IMR-90 (cell line): ENCODE results near the gene KRT39. TPM values are rescaled to one million over a fixed set of nuclear protein-coding genes. Genes with fewer than 3 reads are reported as not detected.

ENCODE experiments used
- BHLHE40 ChIP-seq: fragments of 150-350 bp; IDR thresholded peaks from 2 replicates; pipeline ENCODE4 v1.6.1; 2016; ENCODE audit warnings: mild to moderate bottlenecking, low read depth, low read length
- POLR2A ChIP-seq: IDR thresholded peaks from 2 replicates; pipeline ENCODE4 v1.6.1; 2012; ENCODE audit warnings: mild to moderate bottlenecking, low read depth, low read length
- microRNA-seq, 2 experiments: library from miRNA; stranded (forward) in 1 of 2; unstranded in 1 of 2; fragments of 10-50 nt in 1 of 2; fragments of <30 nt in 1 of 2; gene quantifications in 1 of 2; microRNA quantifications in 1 of 2; one replicate each; pipeline versions ENCODE3 to v1.1.0; 2013 to 2020; ENCODE audit not compliant: insufficient read depth in 1 of 2, insufficient read length in 1 of 2, unreplicated experiment in 1 of 2
- polyA plus RNA-seq, 3 experiments: library from polyadenylated mRNA; depleted of rRNA; stranded (reverse); fragments of >200 nt; gene quantifications; 2 replicates each; pipeline ENCODE4 v1.2.3, GENCODE V29; 2012; ENCODE audit warnings: low replicate concordance in 1 of 3
- small RNA-seq, 5 experiments: library from RNA; depleted of rRNA; stranded (forward); fragments of <200 nt; gene quantifications; one replicate each; pipeline ENCODE3, GENCODE V24; 2012
- total RNA-seq: library from RNA; depleted of rRNA; stranded (reverse); fragments of >200 nt; gene quantifications from 2 replicates; pipeline ENCODE4 v1.2.3, GENCODE V29; 2012; rRNA removed

The KRT39 gene
- total and polyA plus RNA-seq, 2 of the 4 experiments (the other 2 are of a cell fraction), result 0.15 TPM; not detected in 1

DNA sequence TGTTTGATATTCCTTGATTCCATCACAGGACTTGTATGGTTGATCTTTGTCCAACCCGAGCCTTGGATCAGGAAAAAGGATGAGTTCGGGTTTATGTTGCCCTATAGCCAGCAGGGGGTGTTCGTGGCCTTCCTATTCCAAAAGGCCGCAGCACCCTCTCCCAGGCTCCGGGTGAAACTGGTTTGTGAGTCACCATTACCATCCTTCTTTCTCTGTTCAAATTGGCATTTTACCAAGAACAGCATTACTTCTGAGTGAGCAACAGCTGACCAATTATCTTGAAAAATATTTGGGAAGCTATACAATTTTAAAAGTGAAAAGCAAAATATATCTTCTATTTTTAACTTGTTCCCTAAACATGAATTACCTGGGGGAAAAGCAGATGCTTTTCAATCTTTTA, 57.4 kb downstream of the KRT39 start (continued):
- TF ChIP-seq POLR2A (0 out of 2 replicates have a peak, but pooled peaks have one; percentile 53), BHLHE40 (no peak)

Small RNA genes within 50 kb of the gene (microRNA-seq; reads per million reads assigned to microRNA genes)
- gene KRTAP3-4P (ENCODE audit: insufficient read depth, insufficient read length), result not detected

Small RNA genes within 50 kb of the gene (small RNA-seq; reads per million reads assigned to genes)
- 0 reads per million in 5 experiments for gene KRTAP3-4P

Other genes starting within 250 kb of the KRT39 start
Only the 30 nearest of the 33 such genes appear.
- not detected in 2 replicates for gene KRT26, start 194.7 kb downstream of the KRT39 start, total RNA-seq
- not detected in 2 replicates for gene KRT26, start 194.7 kb downstream of the KRT39 start, polyA plus RNA-seq (2012; rRNA removed)
- gene KRT27, start 184.4 kb downstream of the KRT39 start, total RNA-seq, result not detected in 2 replicates
- gene KRT27, start 184.4 kb downstream of the KRT39 start, polyA plus RNA-seq (2012; rRNA removed), result not detected in 2 replicates
- gene KRT28, start 167.0 kb downstream of the KRT39 start, total RNA-seq, result not detected in 2 replicates
- not detected in 2 replicates for gene KRT28, start 167.0 kb downstream of the KRT39 start, polyA plus RNA-seq (2012; rRNA removed)
- 0.18 and 1.1 TPM in 2 replicates for gene KRT10, start 144.3 kb downstream of the KRT39 start, total RNA-seq
- 18.3 and 18.5 TPM in 2 replicates for gene KRT10, start 144.3 kb downstream of the KRT39 start, polyA plus RNA-seq (2012; rRNA removed)
- gene KRT12, start 99.7 kb downstream of the KRT39 start, total RNA-seq, result not detected in 2 replicates
- gene KRT12, start 99.7 kb downstream of the KRT39 start, polyA plus RNA-seq (2012; rRNA removed), result not detected in 2 replicates
- not detected in 2 replicates for gene KRT20, start 81.7 kb downstream of the KRT39 start, total RNA-seq
- gene KRT20, start 81.7 kb downstream of the KRT39 start, polyA plus RNA-seq (2012; rRNA removed), result not detected in 2 replicates
- 0.28 and 0.36 TPM in 2 replicates for gene KRT23, start 29.3 kb downstream of the KRT39 start, total RNA-seq
- 0.32 and 0.39 TPM in 2 replicates for gene KRT23, start 29.3 kb downstream of the KRT39 start, polyA plus RNA-seq (2012; rRNA removed)
- gene KRT40, start 17.4 kb upstream of the KRT39 start, total RNA-seq, result not detected in 2 replicates
- not detected in 2 replicates for gene KRT40, start 17.4 kb upstream of the KRT39 start, polyA plus RNA-seq (2012; rRNA removed)
- gene KRTAP3-3, start 27.2 kb upstream of the KRT39 start, total RNA-seq, result not detected in 2 replicates
- gene KRTAP3-3, start 27.2 kb upstream of the KRT39 start, polyA plus RNA-seq (2012; rRNA removed), result not detected in 2 replicates
- gene KRTAP3-2, start 33.0 kb upstream of the KRT39 start, total RNA-seq, result not detected in 2 replicates
- gene KRTAP3-2, start 33.0 kb upstream of the KRT39 start, polyA plus RNA-seq (2012; rRNA removed), result not detected in 2 replicates
- not detected in 2 replicates for gene KRTAP3-1, start 42.2 kb upstream of the KRT39 start, total RNA-seq
- gene KRTAP3-1, start 42.2 kb upstream of the KRT39 start, polyA plus RNA-seq (2012; rRNA removed), result not detected in 2 replicates
- 33.1 and 34.8 TPM in 2 replicates for gene KRTAP1-5, start 60.3 kb upstream of the KRT39 start, total RNA-seq
- 27.0 and 35.9 TPM in 2 replicates for gene KRTAP1-5, start 60.3 kb upstream of the KRT39 start, polyA plus RNA-seq (2012; rRNA removed)
- not detected in 2 replicates for gene KRTAP1-4, start 63.2 kb upstream of the KRT39 start, total RNA-seq
- gene KRTAP1-4, start 63.2 kb upstream of the KRT39 start, polyA plus RNA-seq (2012; rRNA removed), result not detected in 2 replicates
- gene KRTAP1-3, start 67.9 kb upstream of the KRT39 start, total RNA-seq, result not detected in 2 replicates
- gene KRTAP1-3, start 67.9 kb upstream of the KRT39 start, polyA plus RNA-seq (2012; rRNA removed), result not detected in 2 replicates
- gene KRTAP1-1, start 74.5 kb upstream of the KRT39 start, total RNA-seq, result 0.83 and 0.90 TPM in 2 replicates
- gene KRTAP1-1, start 74.5 kb upstream of the KRT39 start, polyA plus RNA-seq (2012; rRNA removed), result 1.2 and 1.5 TPM in 2 replicates
- not detected in 2 replicates for gene KRTAP2-1, start 80.4 kb upstream of the KRT39 start, total RNA-seq
- gene KRTAP2-1, start 80.4 kb upstream of the KRT39 start, polyA plus RNA-seq (2012; rRNA removed), result not detected in 2 replicates
- gene KRTAP2-2, start 88.3 kb upstream of the KRT39 start, total RNA-seq, result not detected in 2 replicates
- gene KRTAP2-2, start 88.3 kb upstream of the KRT39 start, polyA plus RNA-seq (2012; rRNA removed), result 0.17 TPM in 1 of 2 replicates, not detected in the other
- gene KRTAP2-3, start 93.2 kb upstream of the KRT39 start, total RNA-seq, result 1.4 TPM in 2 replicates
- gene KRTAP2-3, start 93.2 kb upstream of the KRT39 start, polyA plus RNA-seq (2012; rRNA removed), result 35.2 and 35.6 TPM in 2 replicates
- gene KRTAP2-4, start 98.9 kb upstream of the KRT39 start, total RNA-seq, result not detected in 2 replicates
- not detected in 2 replicates for gene KRTAP2-4, start 98.9 kb upstream of the KRT39 start, polyA plus RNA-seq (2012; rRNA removed)
- not detected in 2 replicates for gene KRTAP4-7, start 117.2 kb upstream of the KRT39 start, total RNA-seq
- 0.11 TPM in 1 of 2 replicates, not detected in the other for gene KRTAP4-7, start 117.2 kb upstream of the KRT39 start, polyA plus RNA-seq (2012; rRNA removed)
- gene KRTAP4-8, start 131.2 kb upstream of the KRT39 start, total RNA-seq, result not detected in 2 replicates
- not detected in 2 replicates for gene KRTAP4-8, start 131.2 kb upstream of the KRT39 start, polyA plus RNA-seq (2012; rRNA removed)
- not detected in 2 replicates for gene KRTAP4-16, start 135.3 kb upstream of the KRT39 start, total RNA-seq
- not detected in 2 replicates for gene KRTAP4-16, start 135.3 kb upstream of the KRT39 start, polyA plus RNA-seq (2012; rRNA removed)
- gene KRTAP4-9, start 138.4 kb upstream of the KRT39 start, total RNA-seq, result not detected in 2 replicates
- 0.24 TPM in 2 replicates for gene KRTAP4-9, start 138.4 kb upstream of the KRT39 start, polyA plus RNA-seq (2012; rRNA removed)
- gene KRTAP4-11, start 151.4 kb upstream of the KRT39 start, total RNA-seq, result not detected in 2 replicates
- not detected in 2 replicates for gene KRTAP4-11, start 151.4 kb upstream of the KRT39 start, polyA plus RNA-seq (2012; rRNA removed)
- 0.18 TPM in 1 of 2 replicates, not detected in the other for gene KRTAP4-12, start 157.2 kb upstream of the KRT39 start, total RNA-seq
- 1.0 and 1.1 TPM in 2 replicates for gene KRTAP4-12, start 157.2 kb upstream of the KRT39 start, polyA plus RNA-seq (2012; rRNA removed)
- not detected in 2 replicates for gene KRTAP4-6, start 173.6 kb upstream of the KRT39 start, total RNA-seq
- not detected in 2 replicates for gene KRTAP4-6, start 173.6 kb upstream of the KRT39 start, polyA plus RNA-seq (2012; rRNA removed)
- not detected in 2 replicates for gene KRTAP4-5, start 182.9 kb upstream of the KRT39 start, total RNA-seq
- gene KRTAP4-5, start 182.9 kb upstream of the KRT39 start, polyA plus RNA-seq (2012; rRNA removed), result not detected in 2 replicates
- gene KRTAP4-4, start 193.8 kb upstream of the KRT39 start, total RNA-seq, result not detected in 2 replicates
- gene KRTAP4-4, start 193.8 kb upstream of the KRT39 start, polyA plus RNA-seq (2012; rRNA removed), result not detected in 2 replicates
- gene KRTAP4-3, start 201.3 kb upstream of the KRT39 start, total RNA-seq, result not detected in 2 replicates
- not detected in 2 replicates for gene KRTAP4-3, start 201.3 kb upstream of the KRT39 start, polyA plus RNA-seq (2012; rRNA removed)
- not detected in 2 replicates for gene KRTAP4-2, start 211.3 kb upstream of the KRT39 start, total RNA-seq
- gene KRTAP4-2, start 211.3 kb upstream of the KRT39 start, polyA plus RNA-seq (2012; rRNA removed), result not detected in 2 replicates